D721Med (cell line): Measurements from ENCODE around the gene THSD4.

Experiments used
- DNase-seq: peaks from one replicate; pipeline ENCODE4 v3.0.0; 2011; ENCODE audit warnings: low spot score; ENCODE audit not compliant: insufficient read length
- FAIRE-seq: peaks from 2 replicates; lab custom pipeline; 2011; peaks lifted over from hg19 to GRCh38; lab: Jason Lieb, UNC
- CTCF ChIP-seq: IDR thresholded peaks from 2 replicates; pipeline ENCODE4 v1.5.1; 2012; ENCODE audit warnings: mild to moderate bottlenecking, control low read depth; ENCODE audit not compliant: insufficient read depth; ENCODE audit errors: missing control alignments

The THSD4 gene

GRCh38 chr15:71148048-71148447 is 32.8 kb downstream of the THSD4 start:
- DNase-seq, result no peak

GRCh38 chr15:71149646-71150557 is 34.6 kb downstream of the THSD4 start:
- no peak for DNase-seq
- FAIRE-seq, result no peak
- no peak for TF ChIP-seq CTCF

More at GRCh38 chr15:71148048-71148447, 32.8 kb downstream of the THSD4 start:
- FAIRE-seq, result no peak
- no peak for TF ChIP-seq CTCF

GRCh38 chr15:71151081-71151480 is 35.8 kb downstream of the THSD4 start:
- DNase-seq (no peak), FAIRE-seq (no peak)
- TF ChIP-seq CTCF, result no peak

GRCh38 chr15:71152542-71152941 is 37.3 kb downstream of the THSD4 start:
- FAIRE-seq (no peak), DNase-seq (no peak)
- no peak for TF ChIP-seq CTCF

- no peak for FAIRE-seq
- no peak for TF ChIP-seq CTCF
- DNase-seq, result no peak
Measured at GRCh38 chr15:71153823-71154524, 38.7 kb downstream of the THSD4 start.

- TF ChIP-seq CTCF, result no peak
Measured at GRCh38 chr15:71154607-71155200, 39.4 kb downstream of the THSD4 start.

More at GRCh38 chr15:71154607-71155200, 39.4 kb downstream of the THSD4 start:
- DNase-seq (no peak), FAIRE-seq (no peak)
